ENCODE results near the gene MEIKIN. TPM values are rescaled to one million over a fixed set of nuclear protein-coding genes. Genes with fewer than 3 reads are reported as not detected.
"Not testable (repeated sequence)": the region's sequence is repeated elsewhere in the genome, so short reads cannot be mapped to it uniquely, and the experiment has no call there.

MEIKIN gene
- polyA plus RNA-seq, 6 donors from 2014 or later: not detected

- no peak overlapping the region for H3K4me3 Mint-ChIP-seq
- H3K9me3 Mint-ChIP-seq: peaks cover 0 to 11% (median 2%) of the 10 kb centered on the region in 7 donors
- ATAC-seq (ENCODE audit: low read depth in 2 of 2) (no peak), DNase-seq (no peak)
- no peaks in the 10 kb centered on the region for H3K4me1 Mint-ChIP-seq
- no peaks in the 10 kb centered on the region for H3K36me3 Mint-ChIP-seq
- H3K27me3 Mint-ChIP-seq: peaks cover 4 to 29% (median 15%) of the 10 kb centered on the region in 3 donors
- no peak overlapping the region for H3K27ac Mint-ChIP-seq
Observed at GRCh38 chr5:131916481-131916880, 29.0 kb downstream of the MEIKIN start.

- H3K27ac Mint-ChIP-seq: no peak overlapping the region
- DNase-seq (no peak), ATAC-seq (ENCODE audit: low read depth in 2 of 2) (no peak)
- H3K36me3 Mint-ChIP-seq: no peaks in the 10 kb centered on the region
- peaks cover 0 to 9% (median 2%) of the 10 kb centered on the region in 7 donors for H3K9me3 Mint-ChIP-seq
- no peak overlapping the region for H3K4me3 Mint-ChIP-seq
- no peaks in the 10 kb centered on the region for H3K4me1 Mint-ChIP-seq
- H3K27me3 Mint-ChIP-seq: peaks cover 9 to 36% (median 15%) of the 10 kb centered on the region in 3 donors
Observed at GRCh38 chr5:131914472-131914871, 31.0 kb downstream of the MEIKIN start.

- no peak overlapping the region for H3K27ac Mint-ChIP-seq
- peaks cover 9 to 41% (median 15%) of the 10 kb centered on the region in 3 donors for H3K27me3 Mint-ChIP-seq
- no peak overlapping the region for H3K4me3 Mint-ChIP-seq
- no peaks in the 10 kb centered on the region for H3K36me3 Mint-ChIP-seq
- DNase-seq: no peak
- peaks cover 0 to 4% (median 2%) of the 10 kb centered on the region in 7 donors for H3K9me3 Mint-ChIP-seq
- ATAC-seq (ENCODE audit: low read depth in 2 of 2): no peak
- no peaks in the 10 kb centered on the region for H3K4me1 Mint-ChIP-seq
Observed at GRCh38 chr5:131913603-131914002, 31.9 kb downstream of the MEIKIN start.

GRCh38 chr5:131906668-131907067, 38.8 kb downstream of the MEIKIN start:
- H3K4me3 Mint-ChIP-seq: no peak overlapping the region
- no peak for ATAC-seq (ENCODE audit: low read depth in 2 of 2)
- peaks cover 11 to 55% (median 34%) of the 10 kb centered on the region in 3 donors for H3K27me3 Mint-ChIP-seq
- peaks cover 0 to 10% (median 0%) of the 10 kb centered on the region in 3 donors for H3K4me1 Mint-ChIP-seq
- no peak for DNase-seq
- peaks cover 12 to 50% (median 43%) of the 10 kb centered on the region in 7 donors for H3K9me3 Mint-ChIP-seq
- no peak overlapping the region for H3K27ac Mint-ChIP-seq
- H3K36me3 Mint-ChIP-seq: peaks cover 9 to 33% of the 10 kb centered on the region in 2 donors

- not testable (repeated sequence) for H3K4me3 Mint-ChIP-seq, DNase-seq
- H3K36me3 Mint-ChIP-seq: peaks cover 13 to 47% of the 10 kb centered on the region in 2 donors
- peak; percentile 65 to 87 for ATAC-seq (ENCODE audit: low read depth in 2 of 2)
- H3K4me1 Mint-ChIP-seq: peaks cover 0 to 10% (median 0%) of the 10 kb centered on the region in 3 donors
- H3K27me3 Mint-ChIP-seq: peaks cover 5 to 52% (median 49%) of the 10 kb centered on the region in 3 donors
- peaks cover 22 to 70% (median 45%) of the 10 kb centered on the region in 7 donors for H3K9me3 Mint-ChIP-seq
- peak overlapping the region in 1 of 6 donors; percentile 35 for H3K27ac Mint-ChIP-seq
Observed at GRCh38 chr5:131902266-131902665, 43.2 kb downstream of the MEIKIN start.

GRCh38 chr5:131899686-131900085, 45.8 kb downstream of the MEIKIN start:
- Mint-ChIP-seq H3K4me1 (peaks cover 0 to 10% (median 0%) of the 10 kb centered on the region in 3 donors), H3K4me3 (no peak overlapping the region), H3K27me3 (peaks cover 17 to 48% (median 46%) of the 10 kb centered on the region in 3 donors), H3K36me3 (peaks cover 10 to 51% of the 10 kb centered on the region in 2 donors), H3K27ac (no peak overlapping the region), H3K9me3 (peaks cover 20 to 67% (median 49%) of the 10 kb centered on the region in 7 donors)
- ATAC-seq (ENCODE audit: low read depth in 2 of 2): no peak
- no peak for DNase-seq

GRCh38 chr5:131883984-131884383, 61.5 kb downstream of the MEIKIN start:
- no peaks in the 10 kb centered on the region for H3K4me1 Mint-ChIP-seq
- H3K27ac Mint-ChIP-seq: no peak overlapping the region
- ATAC-seq (ENCODE audit: low read depth in 2 of 2): no peak
- DNase-seq: no peak
- no peak overlapping the region for H3K4me3 Mint-ChIP-seq
- no peaks in the 10 kb centered on the region for H3K27me3 Mint-ChIP-seq
- H3K36me3 Mint-ChIP-seq: no peaks in the 10 kb centered on the region
- peaks cover 0 to 9% (median 6%) of the 10 kb centered on the region in 7 donors for H3K9me3 Mint-ChIP-seq

- ATAC-seq (ENCODE audit: low read depth in 2 of 2) (no peak), DNase-seq (no peak)
- Mint-ChIP-seq H3K36me3 (no peaks in the 10 kb centered on the region), H3K27me3 (no peaks in the 10 kb centered on the region), H3K27ac (peak overlapping the region in 1 of 6 donors; percentile 38), H3K4me1 (no peaks in the 10 kb centered on the region), H3K9me3 (peaks cover 0 to 7% (median 3%) of the 10 kb centered on the region in 7 donors), H3K4me3 (no peak overlapping the region)
Observed at GRCh38 chr5:131879705-131880104, 65.8 kb downstream of the MEIKIN start.

GRCh38 chr5:131877873-131878272, 67.6 kb downstream of the MEIKIN start:
- H3K4me3 Mint-ChIP-seq: no peak overlapping the region
- H3K9me3 Mint-ChIP-seq: peaks cover 0 to 8% (median 3%) of the 10 kb centered on the region in 7 donors
- DNase-seq: no peak
- no peaks in the 10 kb centered on the region for H3K4me1 Mint-ChIP-seq
- H3K36me3 Mint-ChIP-seq: no peaks in the 10 kb centered on the region
- H3K27me3 Mint-ChIP-seq: no peaks in the 10 kb centered on the region
- ATAC-seq (ENCODE audit: low read depth in 2 of 2): no peak
- H3K27ac Mint-ChIP-seq: no peak overlapping the region

- not testable (repeated sequence) for ATAC-seq (ENCODE audit: low read depth in 2 of 2); DNase-seq; H3K4me1 Mint-ChIP-seq; H3K4me3 Mint-ChIP-seq; H3K27ac Mint-ChIP-seq
- peaks cover 16 to 45% (median 31%) of the 10 kb centered on the region in 7 donors for H3K9me3 Mint-ChIP-seq
- H3K36me3 Mint-ChIP-seq: peaks cover 8 to 46% of the 10 kb centered on the region in 2 donors
- peaks cover 10 to 29% (median 19%) of the 10 kb centered on the region in 3 donors for H3K27me3 Mint-ChIP-seq
Observed at GRCh38 chr5:131871251-131871650, 74.2 kb downstream of the MEIKIN start.

- Mint-ChIP-seq H3K9me3 (peaks cover 25 to 72% (median 61%) of the 10 kb centered on the region in 7 donors), H3K4me3 (no peak overlapping the region), H3K36me3 (peaks cover 15 to 67% of the 10 kb centered on the region in 2 donors), H3K27ac (no peak overlapping the region), H3K4me1 (no peaks in the 10 kb centered on the region), H3K27me3 (peaks cover 15 to 32% (median 29%) of the 10 kb centered on the region in 3 donors)
- DNase-seq: no peak
- ATAC-seq (ENCODE audit: low read depth in 2 of 2): no peak
Observed at GRCh38 chr5:131867524-131867923, 77.9 kb downstream of the MEIKIN start.

GRCh38 chr5:131863700-131864099, 81.8 kb downstream of the MEIKIN start:
- Mint-ChIP-seq H3K4me1 (no peaks in the 10 kb centered on the region), H3K36me3 (peaks cover 15 to 43% of the 10 kb centered on the region in 2 donors), H3K27ac (no peak overlapping the region), H3K9me3 (peaks cover 23 to 64% (median 53%) of the 10 kb centered on the region in 7 donors), H3K4me3 (no peak overlapping the region), H3K27me3 (peaks cover 5 to 31% (median 8%) of the 10 kb centered on the region in 3 donors)
- ATAC-seq (ENCODE audit: low read depth in 2 of 2): no peak
- DNase-seq: no peak

GRCh38 chr5:131857388-131857787, 88.1 kb downstream of the MEIKIN start:
- H3K27ac Mint-ChIP-seq: peak overlapping the region in 1 of 6 donors; percentile 72
- peaks cover 13 to 21% (median 17%) of the 10 kb centered on the region in 3 donors for H3K4me1 Mint-ChIP-seq
- ATAC-seq (ENCODE audit: low read depth in 2 of 2) (no peak), DNase-seq (no peak)
- H3K27me3 Mint-ChIP-seq: peaks cover 0 to 13% (median 0%) of the 10 kb centered on the region in 3 donors
- H3K9me3 Mint-ChIP-seq: peaks cover 3 to 19% (median 4%) of the 10 kb centered on the region in 7 donors
- H3K36me3 Mint-ChIP-seq: no peaks in the 10 kb centered on the region
- no peak overlapping the region for H3K4me3 Mint-ChIP-seq

GRCh38 chr5:131855452-131855851, 90.0 kb downstream of the MEIKIN start:
- Mint-ChIP-seq H3K27me3 (peaks cover 0 to 6% (median 0%) of the 10 kb centered on the region in 3 donors), H3K27ac (peak overlapping the region in 4 of 6 donors; percentile 1 to 52 (median 12)), H3K36me3 (peaks cover 0 to 3% of the 10 kb centered on the region in 2 donors), H3K4me3 (no peak overlapping the region), H3K4me1 (peaks cover 13 to 21% (median 17%) of the 10 kb centered on the region in 3 donors), H3K9me3 (peaks cover 2 to 16% (median 4%) of the 10 kb centered on the region in 7 donors)
- ATAC-seq (ENCODE audit: low read depth in 2 of 2) (no peak), DNase-seq (no peak)

Measured in naive B cell (primary cell).